ENCODE results near the gene ZC3H13.

Gene ZC3H13

DNA sequence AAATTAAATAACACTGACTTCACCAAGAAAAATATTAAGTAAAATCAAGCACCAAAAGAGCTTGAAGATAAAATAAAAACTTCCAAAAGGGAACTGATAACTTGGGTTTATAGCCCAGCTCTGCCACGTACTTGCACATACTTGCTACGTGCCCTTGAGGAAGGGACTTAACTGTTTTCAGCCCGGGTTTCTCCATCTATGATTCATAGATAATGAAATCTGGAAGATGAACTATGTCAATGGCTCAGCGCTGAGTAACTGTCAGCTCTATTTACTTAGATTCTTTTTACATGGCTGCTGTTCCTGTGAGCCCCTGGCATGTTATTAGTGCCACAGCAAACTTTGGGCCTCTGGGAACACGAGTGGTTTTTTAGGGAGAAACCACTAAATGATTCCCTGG lies 9.6 kb upstream of the ZC3H13 start:
- Histone ChIP-seq H3K9me3 (replicated peaks in 1 of 2; ENCODE audit: control insufficient read depth in 2 of 2, insufficient read depth in 1 of 2, low read depth in 1 of 2, low read length in 2 of 2) (no peaks in the 10 kb centered on the region), H3K14ac (ENCODE audit: low read length) (no peak overlapping the region), H2BK120ac (ENCODE audit: low read depth, low read length) (no peak overlapping the region), H2BK12ac (ENCODE audit: low read length) (no peak overlapping the region), H3K23ac (ENCODE audit: low read depth, low read length, poor library complexity) (no peak overlapping the region), H3K4me2 (ENCODE audit: insufficient read depth, low read length, poor library complexity, severe bottlenecking) (no peak overlapping the region), H3K4me1 (ENCODE audit: control insufficient read depth in 2 of 2, insufficient read depth in 1 of 2, low read depth in 1 of 2, low read length in 2 of 2) (peaks cover 0 to 2% of the 10 kb centered on the region in 2 donors), H3K9ac (ENCODE audit: low read depth, low read length, poor library complexity) (no peak overlapping the region), H3K79me1 (ENCODE audit: low read depth, low read length) (no peaks in the 10 kb centered on the region), H2AFZ (ENCODE audit: low read length) (no peak overlapping the region), H3K27ac (replicated peaks; ENCODE audit: low read length) (no peak overlapping the region), H4K8ac (ENCODE audit: low read depth, low read length) (no peak overlapping the region), H3K4me3 (ENCODE audit: low read length in 2 of 2) (no peak overlapping the region), H2BK15ac (ENCODE audit: low read length) (no peak overlapping the region), H2BK5ac (ENCODE audit: low read length) (no peak overlapping the region), H3K4ac (ENCODE audit: low read length) (no peak overlapping the region), H4K91ac (ENCODE audit: low read depth, low read length, poor library complexity) (no peak overlapping the region), H3K27me3 (ENCODE audit: control insufficient read depth in 3 of 3, insufficient read depth in 3 of 3, low read depth in 1 of 3, low read length in 3 of 3) (no peaks in the 10 kb centered on the region), H3K36me3 (replicated peaks in 1 of 2; ENCODE audit: control insufficient read depth in 2 of 2, insufficient read depth in 2 of 2, low read length in 2 of 2) (no peaks in the 10 kb centered on the region), H2AK5ac (ENCODE audit: low read depth, low read length) (no peak overlapping the region), H3K18ac (ENCODE audit: low read length) (no peak overlapping the region)
- WGBS, 2 donors (ENCODE audit: extremely low coverage in 2 of 2, insufficient read length in 2 of 2, insufficient replicate concordance in 1 of 2), result no CpG with 5 or more reads among the region's 5 CpGs
- no peak for DNase-seq (ENCODE audit: low spot score)

DNA sequence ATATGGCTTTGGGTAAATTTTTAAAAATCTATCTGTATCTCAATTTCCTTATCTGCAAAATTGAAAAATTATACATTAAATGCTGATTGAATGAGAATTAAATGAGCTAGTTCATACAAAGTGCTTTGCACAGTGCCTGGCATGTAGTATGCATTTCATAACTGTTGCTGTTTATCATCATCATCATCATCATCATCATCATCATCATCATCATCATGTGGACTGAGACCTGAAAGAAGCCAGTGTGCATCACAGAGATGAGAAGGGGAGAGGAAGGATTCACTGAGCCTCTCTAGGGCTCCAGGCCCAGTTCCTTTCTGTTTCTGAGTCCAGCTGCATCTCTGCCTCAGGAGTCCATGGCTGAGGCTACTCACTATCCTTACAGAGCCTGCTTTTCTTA lies 6.9 kb upstream of the ZC3H13 start:
- Histone ChIP-seq H3K9me3 (replicated peaks in 1 of 2; ENCODE audit: control insufficient read depth in 2 of 2, insufficient read depth in 1 of 2, low read depth in 1 of 2, low read length in 2 of 2) (no peaks in the 10 kb centered on the region), H3K27me3 (ENCODE audit: control insufficient read depth in 3 of 3, insufficient read depth in 3 of 3, low read depth in 1 of 3, low read length in 3 of 3) (no peaks in the 10 kb centered on the region), H2BK15ac (ENCODE audit: low read length) (no peak overlapping the region), H2AFZ (ENCODE audit: low read length) (no peak overlapping the region), H4K8ac (ENCODE audit: low read depth, low read length) (no peak overlapping the region), H2BK5ac (ENCODE audit: low read length) (no peak overlapping the region), H3K4me2 (ENCODE audit: insufficient read depth, low read length, poor library complexity, severe bottlenecking) (no peak overlapping the region), H3K27ac (replicated peaks; ENCODE audit: low read length) (no peak overlapping the region), H3K36me3 (replicated peaks in 1 of 2; ENCODE audit: control insufficient read depth in 2 of 2, insufficient read depth in 2 of 2, low read length in 2 of 2) (no peaks in the 10 kb centered on the region), H4K91ac (ENCODE audit: low read depth, low read length, poor library complexity) (no peak overlapping the region), H2BK12ac (ENCODE audit: low read length) (no peak overlapping the region), H2BK120ac (ENCODE audit: low read depth, low read length) (no peak overlapping the region), H3K4me1 (ENCODE audit: control insufficient read depth in 2 of 2, insufficient read depth in 1 of 2, low read depth in 1 of 2, low read length in 2 of 2) (peaks cover 0 to 2% of the 10 kb centered on the region in 2 donors), H3K4ac (ENCODE audit: low read length) (no peak overlapping the region), H3K79me1 (ENCODE audit: low read depth, low read length) (no peaks in the 10 kb centered on the region), H3K14ac (ENCODE audit: low read length) (no peak overlapping the region), H2AK5ac (ENCODE audit: low read depth, low read length) (no peak overlapping the region), H3K9ac (ENCODE audit: low read depth, low read length, poor library complexity) (no peak overlapping the region), H3K4me3 (ENCODE audit: low read length in 2 of 2) (no peak overlapping the region), H3K23ac (ENCODE audit: low read depth, low read length, poor library complexity) (no peak overlapping the region), H3K18ac (ENCODE audit: low read length) (no peak overlapping the region)
- DNase-seq (ENCODE audit: low spot score), result no peak

DNA sequence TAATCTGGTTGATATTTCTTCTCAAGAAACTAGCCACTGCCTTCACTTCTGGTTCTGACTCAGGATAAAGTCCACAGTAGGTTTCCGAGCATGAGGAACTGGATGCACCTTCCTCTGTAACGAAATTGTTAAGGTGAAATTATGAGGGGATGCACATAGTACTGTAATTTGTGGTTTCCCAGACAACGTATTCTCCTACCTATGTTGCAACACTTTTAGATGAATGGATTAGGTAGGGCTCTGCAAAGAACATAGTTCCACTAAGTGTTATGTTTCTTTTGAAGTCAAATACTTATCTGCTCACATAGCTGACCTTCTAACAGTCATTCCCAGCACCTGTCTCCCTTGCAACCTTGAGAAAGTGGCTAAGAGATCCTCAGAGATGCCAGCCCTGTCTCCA lies 5.7 kb upstream of the ZC3H13 start:
- DNase-seq (ENCODE audit: low spot score), result no peak
- H3K4me1 ChIP-seq (ENCODE audit: control insufficient read depth in 2 of 2, insufficient read depth in 1 of 2, low read depth in 1 of 2, low read length in 2 of 2), result peaks cover 0 to 2% of the 10 kb centered on the region in 2 donors
- H3K14ac ChIP-seq (ENCODE audit: low read length), result no peak overlapping the region
- no peak overlapping the region for H2BK12ac ChIP-seq (ENCODE audit: low read length)
- H3K23ac ChIP-seq (ENCODE audit: low read depth, low read length, poor library complexity), result no peak overlapping the region
- H3K4ac ChIP-seq (ENCODE audit: low read length), result no peak overlapping the region
- no peak overlapping the region for H2AK5ac ChIP-seq (ENCODE audit: low read depth, low read length)
- no peak overlapping the region for H2BK5ac ChIP-seq (ENCODE audit: low read length)
- H3K9ac ChIP-seq (ENCODE audit: low read depth, low read length, poor library complexity), result no peak overlapping the region
- no peak overlapping the region for H3K27ac ChIP-seq (replicated peaks; ENCODE audit: low read length)
- no peak overlapping the region for H3K4me3 ChIP-seq (ENCODE audit: low read length in 2 of 2)
- H2BK120ac ChIP-seq (ENCODE audit: low read depth, low read length), result no peak overlapping the region
- WGBS, 2 donors (ENCODE audit: extremely low coverage in 2 of 2, insufficient read length in 2 of 2, insufficient replicate concordance in 1 of 2), result no CpG with 5 or more reads among the region's 3 CpGs
- H3K36me3 ChIP-seq (replicated peaks in 1 of 2; ENCODE audit: control insufficient read depth in 2 of 2, insufficient read depth in 2 of 2, low read length in 2 of 2), result no peaks in the 10 kb centered on the region
- no peaks in the 10 kb centered on the region for H3K27me3 ChIP-seq (ENCODE audit: control insufficient read depth in 3 of 3, insufficient read depth in 3 of 3, low read depth in 1 of 3, low read length in 3 of 3)
- no peak overlapping the region for H4K91ac ChIP-seq (ENCODE audit: low read depth, low read length, poor library complexity)
- H2BK15ac ChIP-seq (ENCODE audit: low read length), result no peak overlapping the region
- no peak overlapping the region for H3K4me2 ChIP-seq (ENCODE audit: insufficient read depth, low read length, poor library complexity, severe bottlenecking)
- no peaks in the 10 kb centered on the region for H3K9me3 ChIP-seq (replicated peaks in 1 of 2; ENCODE audit: control insufficient read depth in 2 of 2, insufficient read depth in 1 of 2, low read depth in 1 of 2, low read length in 2 of 2)
- H3K79me1 ChIP-seq (ENCODE audit: low read depth, low read length), result no peaks in the 10 kb centered on the region
- H3K18ac ChIP-seq (ENCODE audit: low read length), result no peak overlapping the region
- H2AFZ ChIP-seq (ENCODE audit: low read length), result no peak overlapping the region
- H4K8ac ChIP-seq (ENCODE audit: low read depth, low read length), result no peak overlapping the region

DNA sequence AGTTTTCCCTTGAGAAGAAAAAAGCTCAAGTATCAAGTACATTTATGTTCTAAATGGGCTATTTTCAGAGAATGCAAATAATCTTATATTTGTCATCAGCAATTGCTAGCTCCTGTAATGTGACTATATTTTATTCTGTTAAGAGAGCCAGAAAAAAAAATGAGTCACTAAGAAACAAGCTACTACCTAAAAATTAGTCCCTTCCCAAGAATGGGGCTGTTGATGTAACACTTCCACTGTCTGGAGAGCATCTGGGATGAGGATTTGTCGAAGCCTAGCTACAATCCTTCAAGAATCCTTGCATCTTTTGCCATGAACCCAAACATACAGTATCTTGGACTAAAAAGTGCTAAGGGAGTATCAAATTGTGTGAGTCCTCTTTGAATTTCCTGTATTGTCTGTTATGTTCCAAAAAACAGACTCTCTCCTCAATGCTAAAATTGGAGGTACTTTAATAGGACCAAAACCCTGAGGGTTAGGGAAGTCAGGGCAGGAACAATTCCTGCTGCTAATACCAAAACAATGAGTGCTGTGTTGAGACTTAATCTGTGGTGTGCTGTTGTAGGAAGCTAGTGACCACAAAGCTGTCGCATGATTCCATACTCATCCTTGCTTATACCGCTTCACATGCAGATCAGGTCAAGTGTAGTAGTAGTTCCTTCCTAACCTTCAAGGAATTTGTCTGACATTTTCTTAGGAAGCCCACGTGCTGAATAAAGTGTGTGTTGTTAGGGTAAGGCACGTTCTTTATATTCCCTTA lies 4.9 kb upstream of the ZC3H13 start:
- no peak overlapping the region for H3K18ac ChIP-seq (ENCODE audit: low read length)
- H3K27ac ChIP-seq (replicated peaks; ENCODE audit: low read length), result no peak overlapping the region
- no peaks in the 10 kb centered on the region for H3K36me3 ChIP-seq (replicated peaks in 1 of 2; ENCODE audit: control insufficient read depth in 2 of 2, insufficient read depth in 2 of 2, low read length in 2 of 2)
- H3K79me1 ChIP-seq (ENCODE audit: low read depth, low read length), result no peaks in the 10 kb centered on the region
- H3K9ac ChIP-seq (ENCODE audit: low read depth, low read length, poor library complexity), result no peak overlapping the region
- H3K4me3 ChIP-seq (ENCODE audit: low read length in 2 of 2), result no peak overlapping the region
- no peak overlapping the region for H3K23ac ChIP-seq (ENCODE audit: low read depth, low read length, poor library complexity)
- peaks cover 0 to 2% of the 10 kb centered on the region in 2 donors for H3K4me1 ChIP-seq (ENCODE audit: control insufficient read depth in 2 of 2, insufficient read depth in 1 of 2, low read depth in 1 of 2, low read length in 2 of 2)
- no peak overlapping the region for H3K4me2 ChIP-seq (ENCODE audit: insufficient read depth, low read length, poor library complexity, severe bottlenecking)
- H3K27me3 ChIP-seq (ENCODE audit: control insufficient read depth in 3 of 3, insufficient read depth in 3 of 3, low read depth in 1 of 3, low read length in 3 of 3), result no peaks in the 10 kb centered on the region
- H4K8ac ChIP-seq (ENCODE audit: low read depth, low read length), result no peak overlapping the region
- H3K14ac ChIP-seq (ENCODE audit: low read length), result no peak overlapping the region
- no peak for DNase-seq (ENCODE audit: low spot score)
- no peak overlapping the region for H3K4ac ChIP-seq (ENCODE audit: low read length)
- H4K91ac ChIP-seq (ENCODE audit: low read depth, low read length, poor library complexity), result no peak overlapping the region
- no peak overlapping the region for H2BK120ac ChIP-seq (ENCODE audit: low read depth, low read length)
- H2BK5ac ChIP-seq (ENCODE audit: low read length), result no peak overlapping the region
- no peak overlapping the region for H2BK15ac ChIP-seq (ENCODE audit: low read length)
- H2AK5ac ChIP-seq (ENCODE audit: low read depth, low read length), result no peak overlapping the region
- no peak overlapping the region for H2BK12ac ChIP-seq (ENCODE audit: low read length)
- no CpG with 5 or more reads among the region's 5 CpGs for WGBS, 2 donors (ENCODE audit: extremely low coverage in 2 of 2, insufficient read length in 2 of 2, insufficient replicate concordance in 1 of 2)
- H2AFZ ChIP-seq (ENCODE audit: low read length), result no peak overlapping the region
- H3K9me3 ChIP-seq (replicated peaks in 1 of 2; ENCODE audit: control insufficient read depth in 2 of 2, insufficient read depth in 1 of 2, low read depth in 1 of 2, low read length in 2 of 2), result no peaks in the 10 kb centered on the region
